GM19438 (cell line): ENCODE data around the gene MUC7.
"Not testable (repeated sequence)": the region's sequence is repeated elsewhere in the genome, so short reads cannot be mapped to it uniquely, and the experiment has no call there.

Source experiments
- ATAC-seq: cut with Tn5 transposase; IDR thresholded peaks from one replicate; pipeline ENCODE4 v1.9.1; 2021; ENCODE audit warnings: low read depth; ENCODE audit not compliant: unreplicated experiment

The MUC7 gene

GRCh38 chr4:70471897-70472296, at the start of gene MUC7:
TSS of gene MUC7 (plus strand) at chr4:70472197. CDS start at chr4:70474022, 1,825 bp downstream.
- no peak for ATAC-seq

DNA sequence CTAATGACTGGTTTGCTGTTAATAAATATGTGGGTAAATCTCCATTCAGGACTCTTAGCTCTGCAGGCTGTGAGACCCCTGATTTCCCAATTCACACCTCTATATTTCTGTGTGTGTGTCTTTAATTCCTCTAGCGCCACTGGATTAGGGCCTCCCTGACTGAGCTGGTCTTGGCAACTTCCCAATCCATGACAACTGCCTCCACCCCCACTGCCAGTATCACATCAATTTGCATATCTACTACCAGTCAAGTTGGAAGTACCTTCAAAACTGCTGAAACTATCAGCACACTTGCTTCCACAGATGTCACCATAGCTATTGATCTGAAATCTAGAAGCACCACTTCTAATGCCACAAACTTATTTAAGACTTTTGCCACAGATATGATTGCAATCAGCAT, 46.7 kb upstream of the MUC7 start:
- ATAC-seq, result no peak

GRCh38 chr4:70426789-70427188, 45.2 kb upstream of the MUC7 start:
- ATAC-seq, result no peak

GRCh38 chr4:70437197-70437596, 34.8 kb upstream of the MUC7 start:
- ATAC-seq, result no peak

GRCh38 chr4:70442474-70442873, 29.5 kb upstream of the MUC7 start:
- no peak for ATAC-seq

DNA sequence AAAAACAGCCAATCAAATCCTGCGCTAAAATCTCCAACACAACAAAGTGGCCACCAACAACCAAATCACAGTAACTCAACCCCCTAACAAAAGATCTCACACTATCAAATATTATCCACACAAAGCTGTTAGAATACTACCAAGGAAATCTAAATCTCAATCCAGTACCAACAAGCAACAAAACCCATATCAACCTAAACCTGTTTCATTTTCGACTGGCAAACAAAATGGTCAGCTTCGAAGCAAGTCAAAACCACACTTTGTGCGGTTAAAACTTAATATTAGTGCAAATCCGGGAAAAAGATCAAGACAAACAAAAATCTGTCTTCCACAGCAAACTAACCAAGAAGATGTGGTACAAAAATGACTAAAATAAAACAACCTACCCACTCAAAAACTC, 28.7 kb upstream of the MUC7 start:
- ATAC-seq, result no peak

DNA sequence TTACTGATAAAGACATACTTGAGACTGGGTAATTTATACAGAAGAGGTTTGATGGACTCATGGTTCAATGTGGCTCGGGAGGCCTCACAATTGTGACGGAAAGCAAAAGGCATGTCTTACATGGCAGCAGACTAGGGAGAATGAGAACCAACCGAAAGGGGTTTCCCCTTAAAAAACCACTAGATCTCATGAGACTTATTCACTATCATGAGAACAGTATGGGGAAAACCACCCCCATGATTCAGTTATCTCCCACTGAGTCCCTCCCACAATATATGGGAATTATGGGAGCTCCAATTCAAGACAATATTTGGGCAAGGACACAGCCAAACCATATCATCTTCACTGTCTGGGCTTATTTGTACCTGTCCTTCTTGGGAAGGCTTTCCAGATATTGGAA, 22.8 kb upstream of the MUC7 start:
- ATAC-seq, result no peak

DNA sequence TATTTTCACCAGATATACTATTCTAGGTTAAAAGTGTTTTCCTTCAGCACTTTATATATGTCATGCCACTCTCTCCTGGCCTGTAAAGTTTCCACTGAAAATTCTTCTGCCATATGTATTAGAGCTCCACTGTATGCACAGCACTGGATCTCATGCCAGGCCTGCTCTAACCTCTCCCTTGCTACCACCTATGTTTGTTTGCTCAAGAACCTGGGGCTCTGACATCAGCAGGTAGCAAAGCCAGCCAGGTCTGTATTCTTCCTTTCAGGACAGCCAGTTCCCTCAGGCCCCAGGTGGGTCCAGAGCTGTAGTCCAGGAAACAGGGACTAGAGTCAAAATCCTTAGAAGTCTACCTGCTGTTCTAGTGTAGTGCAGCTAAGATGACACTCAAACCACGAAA, 19.1 kb upstream of the MUC7 start:
- no peak for ATAC-seq

GRCh38 chr4:70463335-70463734, 8.7 kb upstream of the MUC7 start:
- ATAC-seq, result no peak

GRCh38 chr4:70473679-70474078, 1.7 kb downstream of the MUC7 start:
- no peak for ATAC-seq

GRCh38 chr4:70488748-70489147, 16.8 kb downstream of the MUC7 start:
- no peak for ATAC-seq

- ATAC-seq, result no peak
Measured at GRCh38 chr4:70496231-70496630, 24.2 kb downstream of the MUC7 start.

DNA sequence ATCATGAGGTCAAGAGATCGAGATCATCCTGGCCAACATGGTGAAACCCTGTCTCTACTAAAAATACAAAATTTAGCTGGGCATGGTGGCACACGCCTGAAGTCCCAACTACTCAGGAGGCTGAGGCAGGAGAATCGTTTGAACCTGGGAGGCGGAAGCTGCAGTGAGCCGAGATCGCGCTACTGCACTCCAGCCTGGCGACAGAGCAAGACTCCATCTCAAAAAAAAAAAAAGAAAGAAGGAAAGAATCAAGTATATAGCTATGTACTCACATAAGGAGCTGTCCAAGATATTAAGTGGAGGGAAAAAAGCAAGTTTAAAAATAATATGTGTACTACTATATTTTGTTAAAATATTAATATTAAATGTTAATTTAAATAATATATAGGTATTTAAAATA, 29.8 kb downstream of the MUC7 start:
- ATAC-seq, result not testable (repeated sequence)

DNA sequence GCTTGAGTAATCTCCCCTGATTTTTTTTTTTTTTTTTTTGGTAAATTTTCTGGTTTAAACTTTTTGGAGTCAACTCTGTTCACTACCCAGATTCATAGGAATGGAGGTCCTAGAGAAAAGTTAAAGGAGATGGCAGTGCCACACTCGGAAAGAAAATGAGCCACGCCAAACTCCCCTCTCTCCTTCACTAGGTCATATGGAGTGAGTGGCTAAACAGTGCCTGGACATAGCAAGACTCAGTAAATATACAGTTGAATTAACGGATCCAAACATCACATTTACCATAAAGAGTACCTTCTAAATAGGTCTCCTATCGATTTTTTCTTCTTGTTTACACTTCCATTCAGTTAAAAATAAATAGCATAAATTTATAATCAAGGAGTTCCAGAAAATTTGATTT, 32.7 kb downstream of the MUC7 start:
- no peak for ATAC-seq

GRCh38 chr4:70505151-70505748, 33.3 kb downstream of the MUC7 start:
- peak; percentile 87 for ATAC-seq

DNA sequence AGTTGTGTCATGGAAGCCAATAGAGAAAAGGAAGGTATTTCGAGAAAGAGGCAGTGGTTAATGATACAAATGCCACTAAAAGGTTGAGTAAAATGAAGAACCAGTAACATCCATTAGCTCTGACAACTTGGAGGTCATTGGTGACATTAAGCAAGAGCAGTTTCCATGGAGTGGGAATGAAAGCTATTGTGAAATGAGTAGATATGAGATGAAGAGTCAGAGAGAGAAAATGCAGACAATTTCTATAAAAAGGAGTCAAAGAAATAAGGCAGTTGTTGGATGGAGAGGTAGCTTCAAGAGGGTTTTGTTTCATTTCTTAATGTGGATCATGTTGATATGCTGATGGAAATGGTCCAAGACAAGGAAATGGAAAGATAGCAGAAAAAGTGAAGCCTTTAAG, 36.8 kb downstream of the MUC7 start:
- no peak for ATAC-seq

GRCh38 chr4:70511365-70511764, 39.4 kb downstream of the MUC7 start:
- ATAC-seq, result no peak

- no peak for ATAC-seq
Measured at GRCh38 chr4:70515367-70516250, 43.6 kb downstream of the MUC7 start.

DNA sequence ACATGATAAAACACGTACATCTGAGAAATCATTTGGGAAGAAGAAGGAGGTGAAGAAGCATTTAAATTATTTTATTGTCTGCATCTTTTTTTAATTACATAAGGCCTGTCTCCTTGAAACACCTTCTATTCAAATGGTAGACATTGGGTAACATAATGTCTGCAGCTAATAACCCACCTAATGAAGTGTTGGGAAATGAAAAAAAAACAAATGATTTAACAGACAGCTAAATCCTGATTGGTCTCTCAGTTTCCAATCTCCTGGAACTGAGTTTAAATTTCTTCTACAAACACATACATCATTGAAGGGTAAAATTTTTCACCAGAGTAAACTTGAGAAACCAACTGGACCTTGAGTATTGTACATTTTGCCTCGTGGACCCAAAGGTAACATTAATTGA, 46.3 kb downstream of the MUC7 start, which contains the start of gene AMTN:
TSS of gene AMTN (plus strand) at position 301 of the 400 bp plus-strand sequence. CDS start 209 bp downstream, outside the sequence.
- no peak for ATAC-seq

DNA sequence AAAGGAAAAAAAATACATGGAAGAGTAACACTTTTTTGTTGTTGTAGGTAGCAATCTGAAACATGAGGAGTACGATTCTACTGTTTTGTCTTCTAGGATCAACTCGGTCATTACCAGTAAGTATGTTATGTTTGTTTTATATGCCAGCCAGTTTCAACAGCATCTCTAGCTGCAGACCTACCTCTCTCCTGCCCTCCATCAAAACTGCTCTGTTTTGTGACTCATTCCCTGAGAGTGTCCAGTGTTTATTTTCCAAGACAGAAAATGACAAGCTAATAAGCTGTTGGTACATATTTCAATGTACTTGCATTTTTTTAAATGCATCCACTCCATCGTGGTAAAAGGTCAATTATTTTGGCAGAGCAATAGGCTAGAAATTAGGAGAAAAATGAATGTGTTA, 46.7 kb downstream of the MUC7 start:
- ATAC-seq, result no peak

DNA sequence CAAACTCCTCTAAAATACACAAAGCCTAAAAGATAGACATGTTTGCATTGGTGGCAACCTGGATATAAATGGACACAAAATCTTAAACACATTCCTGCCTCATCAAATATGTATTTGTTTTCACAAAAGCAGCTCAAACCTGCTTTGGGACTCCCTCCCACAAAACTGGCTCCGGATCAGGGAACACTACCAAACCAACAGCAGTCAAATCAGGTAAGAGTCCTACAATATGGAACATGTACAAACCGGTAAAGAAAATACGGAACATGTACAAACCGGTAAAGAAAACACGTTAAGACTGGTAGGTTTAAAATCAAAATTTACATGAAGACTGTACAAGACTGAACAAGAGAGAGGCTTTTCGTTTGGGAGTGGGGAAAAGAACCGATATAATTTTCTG, 50.6 kb downstream of the MUC7 start:
- ATAC-seq, result no peak

DNA sequence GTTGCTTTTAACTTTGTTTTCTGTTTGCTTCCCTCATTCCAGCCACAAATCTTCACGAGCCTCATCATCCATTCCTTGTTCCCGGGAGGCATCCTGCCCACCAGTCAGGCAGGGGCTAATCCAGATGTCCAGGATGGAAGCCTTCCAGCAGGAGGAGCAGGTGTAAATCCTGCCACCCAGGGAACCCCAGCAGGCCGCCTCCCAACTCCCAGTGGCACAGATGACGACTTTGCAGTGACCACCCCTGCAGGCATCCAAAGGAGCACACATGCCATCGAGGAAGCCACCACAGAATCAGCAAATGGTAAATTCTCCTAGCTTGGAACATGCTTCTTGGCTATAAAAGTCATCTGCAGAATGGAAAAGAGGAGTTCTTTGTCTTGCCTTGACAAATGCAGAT, 59.0 kb downstream of the MUC7 start:
- no peak for ATAC-seq
